Activated B cell treated with CpG ODN at 0.5 μM for 24 hours (primary cell): ENCODE data around the gene VRK3. TPM values are rescaled to one million over a fixed set of nuclear protein-coding genes. Genes with fewer than 3 reads are reported as not detected.
"Not testable (repeated sequence)": the region's sequence is repeated elsewhere in the genome, so short reads cannot be mapped to it uniquely, and the experiment has no call there.

Experiments used
- ATAC-seq: fragments of 200-7000 bp; cut with Tn5 transposase; one replicate; pipeline ENCODE4 v1.10.0; 2021; ENCODE audit warnings: low read depth, mild to moderate bottlenecking, moderate library complexity
- CTCF ChIA-PET: fragments of 350-600 bp; sonication (Branson Sonifier 250); formaldehyde crosslinking; loops from one replicate; lab custom pipeline; 2021; ENCODE audit warnings: antibody characterized with exemption; lab: Charles Lee
- POLR2A ChIA-PET: fragments of 350-600 bp; sonication (Branson Sonifier 250); formaldehyde crosslinking; loops from one replicate; lab custom pipeline; 2021; ENCODE audit warnings: antibody characterized with exemption; lab: Charles Lee
- DNase-seq: peaks from one replicate; pipeline ENCODE4 v3.0.0; 2022
- H3K27ac Mint-ChIP-seq: one replicate; pipeline ENCODE4 v1.8.0; 2020; ENCODE audit warnings: mixed read lengths
- H3K27me3 Mint-ChIP-seq: one replicate; pipeline ENCODE4 v1.8.0; 2021; ENCODE audit warnings: mixed read lengths
- H3K36me3 Mint-ChIP-seq: one replicate; pipeline ENCODE4 v1.8.0; 2021; ENCODE audit warnings: low read depth, mixed read lengths
- H3K4me1 Mint-ChIP-seq: one replicate; pipeline ENCODE4 v1.8.0; 2021; ENCODE audit warnings: mixed read lengths
- H3K4me3 Mint-ChIP-seq: one replicate; pipeline ENCODE4 v1.8.0; 2020; ENCODE audit warnings: mild to moderate bottlenecking, mixed read lengths
- H3K9me3 Mint-ChIP-seq: one replicate; pipeline ENCODE4 v1.8.0; 2020; ENCODE audit warnings: mixed read lengths
- CTCF ChIP-seq: fragments of 200-600 bp; IDR thresholded peaks from one replicate; pipeline ENCODE4 v1.8.0; 2022; ENCODE audit warnings: antibody characterized with exemption, mild to moderate bottlenecking
- intact Hi-C: fragments of 100-400 bp; cut with micrococcal nuclease; formaldehyde crosslinking; loops from one replicate; pipeline ENCODE4 v1.15.1; 2024
- total RNA-seq: library from RNA; stranded (reverse); gene quantifications from 2 replicates; pipeline ENCODE4 v1.2.3, GENCODE V29; 2022

VRK3 gene
- total RNA-seq, result 71.1 and 82.6 TPM in 2 replicates

- Mint-ChIP-seq H3K36me3 (peaks cover 33% of the 10 kb centered on the region), H3K4me1 (peaks cover 46% of the 10 kb centered on the region)
Measured at GRCh38 chr19:50025022-50025793, at the start of gene VRK3. TSS of gene VRK3 (minus strand) at chr19:50025372. CDS start at chr19:50016162, 9,210 bp downstream.

GRCh38 chr19:50068382-50068781, 43.2 kb upstream of the VRK3 start:
- H3K27me3 Mint-ChIP-seq, intact Hi-C loops, DNase-seq, H3K27ac Mint-ChIP-seq, ATAC-seq, CTCF ChIA-PET, H3K4me3 Mint-ChIP-seq, H3K9me3 Mint-ChIP-seq, POLR2A ChIA-PET, H3K36me3 Mint-ChIP-seq, H3K4me1 Mint-ChIP-seq: not testable (repeated sequence)

More at GRCh38 chr19:50025022-50025793, at the start of gene VRK3:
- peaks cover 2% of the 10 kb centered on the region for H3K9me3 Mint-ChIP-seq
- ChIA-PET CTCF (interaction anchor here (0.9 to 1.0 kb wide), 2 partner anchors 25 to 85 kb away, joined by 3 to 5 read pairs; no protein-coding TSS in a partner anchor), POLR2A (interaction anchor here (0.5 to 1.6 kb wide), 4 partner anchors 148 to 570 kb away, joined by 3 to 4 read pairs (median 3); partner anchors contain the start of genes AKT1S1, SCAF1 and TBC1D17)
- H3K4me3 Mint-ChIP-seq, result peak within 1 kb of the TSS; percentile 97
- peak; percentile 95 for DNase-seq
- H3K27me3 Mint-ChIP-seq, result no peaks in the 10 kb centered on the region
- intact Hi-C loops, result loop anchor here (1.0 to 5.0 kb wide), 9 partner anchors 26 to 486 kb away; partner anchors contain the start of genes AKT1S1, ATF5, FUZ and JOSD2
- no peak for TF ChIP-seq CTCF
- peak within 1 kb of the TSS; percentile 100 for H3K27ac Mint-ChIP-seq
- ATAC-seq, result peak; percentile 87

GRCh38 chr19:50067575-50067974, 42.4 kb upstream of the VRK3 start:
- intact Hi-C loops, result no loop called here

GRCh38 chr19:50065938-50066337, 40.8 kb upstream of the VRK3 start:
- no peak overlapping the region for H3K4me3 Mint-ChIP-seq
- ChIA-PET CTCF (no interaction called here), POLR2A (no interaction called here)
- no peak overlapping the region for H3K27ac Mint-ChIP-seq
- no peaks in the 10 kb centered on the region for H3K9me3 Mint-ChIP-seq
- intact Hi-C loops, result no loop called here
- ATAC-seq (no peak), DNase-seq (no peak)
- H3K36me3 Mint-ChIP-seq, result no peaks in the 10 kb centered on the region
- H3K4me1 Mint-ChIP-seq, result no peaks in the 10 kb centered on the region
- TF ChIP-seq CTCF, result no peak
- peaks cover 7% of the 10 kb centered on the region for H3K27me3 Mint-ChIP-seq

More at GRCh38 chr19:50067575-50067974, 42.4 kb upstream of the VRK3 start:
- ATAC-seq, result no peak
- Mint-ChIP-seq H3K4me3 (no peak overlapping the region), H3K27me3 (peaks cover 5% of the 10 kb centered on the region), H3K36me3 (no peaks in the 10 kb centered on the region), H3K9me3 (no peaks in the 10 kb centered on the region), H3K4me1 (no peaks in the 10 kb centered on the region), H3K27ac (no peak overlapping the region)
- DNase-seq, result no peak
- POLR2A ChIA-PET, result no interaction called here
- TF ChIP-seq CTCF, result no peak
- CTCF ChIA-PET, result no interaction called here

GRCh38 chr19:50061650-50062049, 36.5 kb upstream of the VRK3 start:
- CTCF ChIA-PET, result no interaction called here
- Mint-ChIP-seq H3K9me3 (peaks cover 17% of the 10 kb centered on the region), H3K4me3 (no peak overlapping the region), H3K36me3 (peaks cover 1% of the 10 kb centered on the region), H3K27me3 (peaks cover 7% of the 10 kb centered on the region), H3K4me1 (no peaks in the 10 kb centered on the region), H3K27ac (no peak overlapping the region)
- no peak for TF ChIP-seq CTCF
- intact Hi-C loops, result no loop called here
- no peak for DNase-seq
- POLR2A ChIA-PET, result no interaction called here
- ATAC-seq, result no peak
